Lower lobe of right lung (tissue), 2 donors: ENCODE results near the gene GABRB1. TPM values are rescaled to one million over a fixed set of nuclear protein-coding genes. Genes with fewer than 3 reads are reported as not detected.
A peak's percentile ranks its signal among the peaks of the same experiment; 100 is the strongest.
"Not testable (repeated sequence)": the region's sequence is repeated elsewhere in the genome, so short reads cannot be mapped to it uniquely, and the experiment has no call there.

Experiments used
- ATAC-seq, 2 donors: fragments of 200-7000 bp; cut with Tn5 transposase; one replicate each; pipeline ENCODE4 v1.9.1; 2020 to 2022; ENCODE audit warnings: mild to moderate bottlenecking in 2 of 2, moderate library complexity in 2 of 2
- DNase-seq: peaks from one replicate; pipeline ENCODE4 v3.0.0-alpha.2; 2020
- H3K27ac ChIP-seq: fragments of 200-600 bp; one replicate; pipeline ENCODE4 v1.8.0; 2022
- H3K27me3 ChIP-seq: fragments of 200-600 bp; one replicate; pipeline ENCODE4 v1.8.0; 2022; ENCODE audit warnings: low read depth
- H3K36me3 ChIP-seq: fragments of 200-600 bp; one replicate; pipeline ENCODE4 v1.8.0; 2022; ENCODE audit warnings: mild to moderate bottlenecking
- H3K4me1 ChIP-seq: fragments of 200-600 bp; one replicate; pipeline ENCODE4 v1.8.0; 2022
- H3K4me3 ChIP-seq: fragments of 200-600 bp; one replicate; pipeline ENCODE4 v1.8.0; 2022; ENCODE audit warnings: mild to moderate bottlenecking
- H3K9me3 ChIP-seq: fragments of 200-600 bp; one replicate; pipeline ENCODE4 v1.8.0; 2022
- intact Hi-C: fragments of 100-400 bp; cut with DNase I; formaldehyde crosslinking; loops from one replicate; pipeline ENCODE4 v1.11.0; 2022
- total RNA-seq: library from RNA; stranded (reverse); fragmentation: NEBNext Ultra II Directional; extraction: Animal tissue kit (Norgen Biotek cat#: 25700); gene quantifications from one replicate; pipeline ENCODE4 v1.2.1, GENCODE V29; 2021
- TF ChIP-seq, protein P1 (sequence below): fragments of 200-600 bp; IDR thresholded peaks from one replicate; pipeline ENCODE4 v1.8.0; 2022; ENCODE audit warnings: antibody characterized with exemption, mild to moderate bottlenecking
- donor health status: DM: no; HTN: yes; CAD: no; lungs with severe emphysema.

Gene GABRB1
- total RNA-seq, 1 donor from 2014 or later, result not detected

DNA sequence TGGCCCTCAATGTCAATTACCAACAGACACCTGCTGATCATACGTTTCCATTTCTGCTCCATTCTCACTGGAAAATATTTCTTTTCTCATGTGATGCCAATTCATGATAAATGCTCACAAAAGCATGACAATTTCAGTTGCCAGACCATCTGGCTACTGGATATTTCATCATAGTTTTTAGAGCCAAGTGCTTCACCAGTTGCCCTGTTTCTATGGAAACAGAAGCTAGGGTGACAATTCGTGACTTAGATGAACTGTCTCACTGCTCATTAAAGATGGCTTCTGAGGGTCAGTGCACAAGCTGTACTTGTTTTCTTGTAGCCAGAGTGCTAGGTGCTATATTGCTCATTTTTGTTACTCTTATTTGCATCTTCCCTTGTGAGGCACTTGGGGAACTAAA lies 247.3 kb downstream of the GABRB1 start:
- Histone ChIP-seq H3K36me3 (no peaks in the 10 kb centered on the region), H3K4me1 (no peaks in the 10 kb centered on the region), H3K27me3 (no peaks in the 10 kb centered on the region), H3K27ac (no peak overlapping the region), H3K4me3 (no peak overlapping the region), H3K9me3 (no peaks in the 10 kb centered on the region)
- DNase-seq (no peak), ATAC-seq (no peak)
- intact Hi-C loops, result no loop called here
- TF ChIP-seq, protein P1, sequence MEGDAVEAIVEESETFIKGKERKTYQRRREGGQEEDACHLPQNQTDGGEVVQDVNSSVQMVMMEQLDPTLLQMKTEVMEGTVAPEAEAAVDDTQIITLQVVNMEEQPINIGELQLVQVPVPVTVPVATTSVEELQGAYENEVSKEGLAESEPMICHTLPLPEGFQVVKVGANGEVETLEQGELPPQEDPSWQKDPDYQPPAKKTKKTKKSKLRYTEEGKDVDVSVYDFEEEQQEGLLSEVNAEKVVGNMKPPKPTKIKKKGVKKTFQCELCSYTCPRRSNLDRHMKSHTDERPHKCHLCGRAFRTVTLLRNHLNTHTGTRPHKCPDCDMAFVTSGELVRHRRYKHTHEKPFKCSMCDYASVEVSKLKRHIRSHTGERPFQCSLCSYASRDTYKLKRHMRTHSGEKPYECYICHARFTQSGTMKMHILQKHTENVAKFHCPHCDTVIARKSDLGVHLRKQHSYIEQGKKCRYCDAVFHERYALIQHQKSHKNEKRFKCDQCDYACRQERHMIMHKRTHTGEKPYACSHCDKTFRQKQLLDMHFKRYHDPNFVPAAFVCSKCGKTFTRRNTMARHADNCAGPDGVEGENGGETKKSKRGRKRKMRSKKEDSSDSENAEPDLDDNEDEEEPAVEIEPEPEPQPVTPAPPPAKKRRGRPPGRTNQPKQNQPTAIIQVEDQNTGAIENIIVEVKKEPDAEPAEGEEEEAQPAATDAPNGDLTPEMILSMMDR, result no peak

- H3K4me1 ChIP-seq, result no peaks in the 10 kb centered on the region
- H3K27me3 ChIP-seq, result no peaks in the 10 kb centered on the region
- no peaks in the 10 kb centered on the region for H3K36me3 ChIP-seq
- no peak for DNase-seq
- no peak overlapping the region for H3K27ac ChIP-seq
- ATAC-seq, result no peak
- H3K4me3 ChIP-seq, result no peak overlapping the region
- intact Hi-C loops, result no loop called here
- no peaks in the 10 kb centered on the region for H3K9me3 ChIP-seq
- TF ChIP-seq, protein P1, result no peak
These were observed 256.4 kb downstream of the GABRB1 start for GRCh38 chr4:47287735-47288134.

GRCh38 chr4:47289805-47290204 lies 258.4 kb downstream of the GABRB1 start:
- H3K27ac ChIP-seq, result no peak overlapping the region
- no peaks in the 10 kb centered on the region for H3K9me3 ChIP-seq
- H3K36me3 ChIP-seq, result no peaks in the 10 kb centered on the region
- H3K4me3 ChIP-seq, result no peak overlapping the region
- ATAC-seq (no peak), DNase-seq (no peak)
- intact Hi-C loops, result no loop called here
- TF ChIP-seq, protein P1, result no peak
- no peaks in the 10 kb centered on the region for H3K4me1 ChIP-seq
- no peaks in the 10 kb centered on the region for H3K27me3 ChIP-seq

DNA sequence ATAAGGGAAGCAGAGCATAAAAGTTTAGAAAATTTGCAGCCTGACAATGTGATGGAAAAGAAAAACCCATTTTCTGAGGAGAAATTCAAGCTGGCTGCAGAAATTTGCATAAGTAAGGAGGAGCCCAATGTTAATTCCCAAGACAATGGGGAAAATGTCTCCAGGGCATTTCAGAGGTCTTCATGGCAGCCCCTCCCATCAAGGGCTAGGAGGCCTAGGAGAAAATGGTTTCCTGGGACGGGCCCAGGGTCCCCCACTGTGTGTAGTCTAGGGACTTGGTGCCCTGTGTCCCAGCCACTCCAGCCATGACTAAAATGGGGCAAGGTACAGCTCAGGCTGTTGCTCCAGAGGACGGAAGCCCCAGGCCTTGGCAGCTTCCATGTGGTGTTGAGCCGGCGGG lies 259.5 kb downstream of the GABRB1 start:
- H3K9me3 ChIP-seq, H3K27ac ChIP-seq, ATAC-seq, intact Hi-C loops, H3K27me3 ChIP-seq, H3K4me1 ChIP-seq, H3K4me3 ChIP-seq, H3K36me3 ChIP-seq: not testable (repeated sequence)
- peak; percentile 39 for DNase-seq

DNA sequence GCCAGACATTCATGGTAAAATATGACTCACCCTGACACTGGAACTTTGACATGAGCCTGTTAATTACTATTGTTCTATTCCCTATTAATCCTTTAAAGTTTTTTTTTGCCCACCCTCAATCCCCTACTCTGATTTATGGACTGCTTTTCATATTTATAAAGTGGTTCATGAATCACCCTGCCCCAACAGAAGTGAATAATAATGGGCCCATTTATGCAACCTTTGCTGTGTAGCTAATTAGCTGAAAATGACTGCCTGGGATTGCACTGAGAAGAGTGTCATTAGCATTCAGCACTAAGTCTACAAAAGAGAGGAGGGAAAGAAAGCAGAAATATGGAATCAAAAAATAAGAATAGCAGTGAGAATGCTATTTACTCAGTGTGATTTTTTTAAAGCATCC lies 277.8 kb downstream of the GABRB1 start:
- intact Hi-C loops, result no loop called here
- H3K4me3 ChIP-seq, result no peak overlapping the region
- no peaks in the 10 kb centered on the region for H3K36me3 ChIP-seq
- no peaks in the 10 kb centered on the region for H3K4me1 ChIP-seq
- DNase-seq (no peak), ATAC-seq (no peak)
- H3K9me3 ChIP-seq, result no peaks in the 10 kb centered on the region
- H3K27me3 ChIP-seq, result no peaks in the 10 kb centered on the region
- TF ChIP-seq, protein P1, result no peak
- H3K27ac ChIP-seq, result no peak overlapping the region

GRCh38 chr4:47312170-47312569 lies 280.8 kb downstream of the GABRB1 start:
- TF ChIP-seq, protein P1, result no peak
- Histone ChIP-seq H3K9me3 (no peaks in the 10 kb centered on the region), H3K4me1 (no peaks in the 10 kb centered on the region), H3K36me3 (no peaks in the 10 kb centered on the region), H3K27me3 (peaks cover 6% of the 10 kb centered on the region), H3K4me3 (no peak overlapping the region), H3K27ac (no peak overlapping the region)
- no peak for DNase-seq
- intact Hi-C loops, result no loop called here
- ATAC-seq, result no peak
